Measurements from ENCODE around the gene RTN4R.

DNA sequence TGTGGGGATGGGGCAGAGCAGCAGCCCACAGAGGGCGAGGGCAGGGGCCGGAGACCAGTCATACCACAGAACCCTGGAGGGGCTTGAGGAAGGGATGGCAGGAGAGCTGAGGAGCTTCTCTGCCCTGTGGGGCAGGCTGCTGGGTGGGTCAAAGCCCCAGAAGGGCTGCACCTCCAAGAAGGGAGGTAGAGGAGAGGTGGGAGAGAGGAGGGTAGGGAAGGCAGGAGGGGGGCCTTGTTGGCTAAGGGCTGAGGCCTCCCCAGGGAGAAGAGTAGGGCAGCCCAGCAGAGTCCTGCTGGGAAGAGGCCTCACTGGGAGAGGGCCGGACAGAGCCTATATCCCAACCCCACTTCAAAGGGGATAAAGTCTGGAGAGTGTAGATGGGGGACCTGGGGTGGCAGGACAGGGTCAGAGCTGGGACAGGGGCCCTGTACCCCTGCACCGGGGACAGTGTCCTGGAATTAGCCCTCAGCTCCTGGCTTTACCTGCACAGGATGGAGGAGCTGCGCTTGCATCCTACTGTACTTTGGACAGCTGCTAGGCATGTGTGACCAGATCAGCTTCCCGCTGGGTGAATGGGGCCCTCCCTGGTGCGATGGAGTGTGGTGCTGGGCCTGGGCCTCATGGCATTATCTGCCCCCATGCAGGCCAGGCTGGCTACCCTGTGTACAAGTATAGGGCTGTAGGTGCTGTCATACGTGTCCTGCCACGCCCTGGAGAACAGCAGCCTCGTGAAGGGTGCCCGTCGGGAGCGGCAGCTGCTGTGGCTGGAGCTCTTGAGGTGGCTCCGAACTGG, 44.5 kb upstream of the RTN4R start:
- TF ChIP-seq RAD21 (IDR thresholded peaks at IDR 0.05 in 1 of 2, conservative IDR thresholded peaks at IDR 0.05 in 1 of 2; ENCODE audit: low read depth in 2 of 2, low read length in 2 of 2) (no peak), BRCA1 (IDR thresholded peaks at IDR 0.05; ENCODE audit: low read depth, low read length) (no peak), POLR2A (IDR thresholded peaks at IDR 0.05; ENCODE audit: control extremely low read depth in 1 of 2, low read depth in 2 of 2, low read length in 2 of 2) (no peak)
- TF ChIP-seq, protein P1, sequence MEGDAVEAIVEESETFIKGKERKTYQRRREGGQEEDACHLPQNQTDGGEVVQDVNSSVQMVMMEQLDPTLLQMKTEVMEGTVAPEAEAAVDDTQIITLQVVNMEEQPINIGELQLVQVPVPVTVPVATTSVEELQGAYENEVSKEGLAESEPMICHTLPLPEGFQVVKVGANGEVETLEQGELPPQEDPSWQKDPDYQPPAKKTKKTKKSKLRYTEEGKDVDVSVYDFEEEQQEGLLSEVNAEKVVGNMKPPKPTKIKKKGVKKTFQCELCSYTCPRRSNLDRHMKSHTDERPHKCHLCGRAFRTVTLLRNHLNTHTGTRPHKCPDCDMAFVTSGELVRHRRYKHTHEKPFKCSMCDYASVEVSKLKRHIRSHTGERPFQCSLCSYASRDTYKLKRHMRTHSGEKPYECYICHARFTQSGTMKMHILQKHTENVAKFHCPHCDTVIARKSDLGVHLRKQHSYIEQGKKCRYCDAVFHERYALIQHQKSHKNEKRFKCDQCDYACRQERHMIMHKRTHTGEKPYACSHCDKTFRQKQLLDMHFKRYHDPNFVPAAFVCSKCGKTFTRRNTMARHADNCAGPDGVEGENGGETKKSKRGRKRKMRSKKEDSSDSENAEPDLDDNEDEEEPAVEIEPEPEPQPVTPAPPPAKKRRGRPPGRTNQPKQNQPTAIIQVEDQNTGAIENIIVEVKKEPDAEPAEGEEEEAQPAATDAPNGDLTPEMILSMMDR (IDR thresholded peaks at IDR 0.05; ENCODE audit: control extremely low read depth in 1 of 3, insufficient read depth in 1 of 3, low read depth in 1 of 3, low read length in 3 of 3) = no peak

Measured in H1 (cell line).